IMR-90 (cell line): ENCODE results near the gene CDKN1A. TPM values are rescaled to one million over a fixed set of nuclear protein-coding genes. Genes with fewer than 3 reads are reported as not detected.

Experiments
- ATAC-seq: fragments of 200-7000 bp; cut with Tn5 transposase; 2 replicates; pipeline ENCODE4 v1.9.1; 2020; ENCODE audit warnings: low read depth, mild to moderate bottlenecking, moderate library complexity
- BruUV-seq: library from RNA; stranded (reverse); fragments of 400-500 nt; replicated peaks from 2 replicates; lab custom pipeline; 2021; lab: Mats Ljungman, UMichigan
- CTCF ChIA-PET: fragments of 300-600 bp; formaldehyde crosslinking; extraction: SDS; loops from one replicate; lab custom pipeline; 2021; ENCODE audit warnings: antibody characterized with exemption; lab: Yijun Ruan, JAX
- POLR2A ChIA-PET: fragments of 300-600 bp; sonication (Branson Sonifier 250); formaldehyde crosslinking; loops from one replicate; lab custom pipeline; 2022; ENCODE audit warnings: antibody characterized with exemption; ENCODE audit not compliant: unreplicated experiment; lab: Charles Lee
- DNase-seq: peaks from one replicate; pipeline ENCODE4 v3.0.0; 2013
- H2AFZ ChIP-seq: replicated peaks from 2 replicates; pipeline ENCODE3; 2013; ENCODE audit warnings: low read length, mild to moderate bottlenecking; ENCODE audit not compliant: poor library complexity
- H2AK5ac ChIP-seq: 2 replicates; pipeline ENCODE4 v1.6.1; 2013; ENCODE audit warnings: low read depth, low read length, inconsistent platforms
- H2AK9ac ChIP-seq: replicated peaks from 2 replicates; pipeline ENCODE3; 2013; ENCODE audit warnings: mild to moderate bottlenecking, low read depth, low read length, moderate library complexity; ENCODE audit not compliant: poor library complexity
- H2BK120ac ChIP-seq: 2 replicates; pipeline ENCODE4 v1.6.1; 2013; ENCODE audit warnings: low read depth, low read length, inconsistent platforms
- H2BK15ac ChIP-seq: 3 replicates; pipeline ENCODE4 v1.6.1; 2013; ENCODE audit warnings: low read depth, low read length, inconsistent platforms
- H2BK20ac ChIP-seq: 2 replicates; pipeline ENCODE4 v1.6.1; 2013; ENCODE audit warnings: low read depth, mild to moderate bottlenecking, inconsistent platforms, low read length, moderate library complexity
- H2BK5ac ChIP-seq: 2 replicates; pipeline ENCODE4 v1.6.1; 2013; ENCODE audit warnings: mild to moderate bottlenecking, low read depth, low read length, inconsistent platforms; ENCODE audit not compliant: poor library complexity, severe bottlenecking
- H3K14ac ChIP-seq: replicated peaks from 2 replicates; pipeline ENCODE4 v1.6.1; 2013; ENCODE audit warnings: low read depth, low read length, inconsistent platforms
- H3K18ac ChIP-seq: 2 replicates; pipeline ENCODE4 v1.6.1; 2013; ENCODE audit warnings: low read depth, low read length, control low read depth
- H3K23ac ChIP-seq: 2 replicates; pipeline ENCODE4 v1.6.1; 2013; ENCODE audit warnings: low read depth, low read length, inconsistent platforms
- H3K27ac ChIP-seq: 2 replicates; pipeline ENCODE4 v1.5.1; 2013; ENCODE audit warnings: mild to moderate bottlenecking, control low read depth, low read length; ENCODE audit not compliant: insufficient read depth
- H3K27me3 ChIP-seq: 2 replicates; pipeline ENCODE4 v1.6.1; 2013; ENCODE audit warnings: low read length; ENCODE audit not compliant: control insufficient read depth, insufficient read depth
- H3K36me3 ChIP-seq: 2 replicates; pipeline ENCODE4 v1.6.1; 2013; ENCODE audit warnings: low read length, mixed read lengths; ENCODE audit not compliant: control insufficient read depth, insufficient read depth
- H3K4ac ChIP-seq: 2 replicates; pipeline ENCODE4 v1.6.1; 2013; ENCODE audit warnings: low read depth, low read length, inconsistent platforms
- H3K4me1 ChIP-seq: 2 replicates; pipeline ENCODE4 v1.6.1; 2013; ENCODE audit warnings: low read length, mixed read lengths; ENCODE audit not compliant: control insufficient read depth, insufficient read depth
- H3K4me2 ChIP-seq: 2 replicates; pipeline ENCODE4 v1.6.1; 2013; ENCODE audit warnings: low read depth, mild to moderate bottlenecking, control low read depth, low read length, moderate library complexity
- H3K4me3 ChIP-seq: 2 replicates; pipeline ENCODE4 v1.5.1; 2013; ENCODE audit warnings: low read depth, mild to moderate bottlenecking, control low read depth, low read length, moderate library complexity; ENCODE audit not compliant: insufficient read depth
- H3K56ac ChIP-seq: 2 replicates; pipeline ENCODE4 v1.6.1; 2013; ENCODE audit warnings: low read length, inconsistent platforms; ENCODE audit not compliant: insufficient read depth; ENCODE audit errors: extremely low read depth
- H3K79me1 ChIP-seq, 2 experiments: 2 replicates each; pipeline ENCODE4 v1.6.1; 2013; ENCODE audit warnings: low read length in 2 of 2, inconsistent platforms in 1 of 2, low read depth in 1 of 2
- H3K9ac ChIP-seq: 2 replicates; pipeline ENCODE4 v1.6.1; 2013; ENCODE audit warnings: low read depth, low read length, control low read depth
- H3K9me1 ChIP-seq: 2 replicates; pipeline ENCODE4 v1.6.1; 2013; ENCODE audit warnings: low read length, inconsistent platforms; ENCODE audit not compliant: insufficient read depth
- H3K9me3 ChIP-seq: 2 replicates; pipeline ENCODE4 v1.6.1; 2013; ENCODE audit warnings: low read length; ENCODE audit not compliant: control insufficient read depth, insufficient read depth
- H4K20me1 ChIP-seq: 2 replicates; pipeline ENCODE4 v1.6.1; 2013; ENCODE audit warnings: low read length, inconsistent platforms; ENCODE audit not compliant: insufficient read depth
- H4K5ac ChIP-seq: 2 replicates; pipeline ENCODE4 v1.6.1; 2013; ENCODE audit warnings: mild to moderate bottlenecking, low read depth, low read length, control low read depth
- H4K8ac ChIP-seq, 2 experiments: 2 replicates each; pipeline ENCODE4 v1.6.1; 2013; ENCODE audit warnings: low read depth in 2 of 2, low read length in 2 of 2, control low read depth in 1 of 2, inconsistent platforms in 1 of 2
- H4K91ac ChIP-seq: 2 replicates; pipeline ENCODE4 v1.6.1; 2013; ENCODE audit warnings: low read depth, low read length, inconsistent platforms; ENCODE audit not compliant: insufficient read depth
- BHLHE40 ChIP-seq: fragments of 150-350 bp; IDR thresholded peaks from 2 replicates; pipeline ENCODE4 v1.6.1; 2016; ENCODE audit warnings: mild to moderate bottlenecking, low read depth, low read length
- CEBPB ChIP-seq: IDR thresholded peaks from 2 replicates; pipeline ENCODE4 v1.6.1; 2012; ENCODE audit warnings: low read depth, low read length, improper control_type of control experiment
- CHD1 ChIP-seq: IDR thresholded peaks from 2 replicates; pipeline ENCODE4 v1.6.1; 2012; ENCODE audit warnings: low read depth, low read length, improper control_type of control experiment
- MAFK ChIP-seq: IDR thresholded peaks from 2 replicates; pipeline ENCODE4 v1.6.1; 2012; ENCODE audit warnings: low read depth, low read length, improper control_type of control experiment
- MAZ ChIP-seq: IDR thresholded peaks from 2 replicates; pipeline ENCODE4 v1.6.1; 2012; ENCODE audit warnings: low read depth, mild to moderate bottlenecking, low read length, improper control_type of control experiment, moderate library complexity, borderline replicate concordance
- MXI1 ChIP-seq: IDR thresholded peaks from 2 replicates; pipeline ENCODE4 v1.6.1; 2012; ENCODE audit warnings: low read depth, mild to moderate bottlenecking, low read length, moderate library complexity, borderline replicate concordance
- NFE2L2 ChIP-seq: fragments of 150-350 bp; IDR thresholded peaks from 2 replicates; pipeline ENCODE4 v1.6.1; 2016; ENCODE audit warnings: low read depth, mild to moderate bottlenecking, low read length
- POLR2A ChIP-seq: IDR thresholded peaks from 2 replicates; pipeline ENCODE4 v1.6.1; 2012; ENCODE audit warnings: mild to moderate bottlenecking, low read depth, low read length
- RAD21 ChIP-seq: IDR thresholded peaks from 2 replicates; pipeline ENCODE4 v1.6.1; 2012; ENCODE audit warnings: low read length, improper control_type of control experiment
- RCOR1 ChIP-seq: IDR thresholded peaks from 2 replicates; pipeline ENCODE4 v1.6.1; 2012; ENCODE audit warnings: mild to moderate bottlenecking, low read length, improper control_type of control experiment; ENCODE audit not compliant: insufficient replicate concordance
- RFX5 ChIP-seq: IDR thresholded peaks from 2 replicates; pipeline ENCODE4 v1.8.0; 2012; ENCODE audit warnings: low read depth, mild to moderate bottlenecking, low read length, moderate library complexity
- USF2 ChIP-seq: fragments of 150-350 bp; IDR thresholded peaks from 2 replicates; pipeline ENCODE4 v1.6.1; 2017; ENCODE audit warnings: mild to moderate bottlenecking, antibody characterized with exemption, low read length, low read depth
- WGBS, 2 experiments: methylation state at CpG; one replicate each; pipeline versions ENCODE4 v1.1.5 to v1.1.7; 2013; ENCODE audit warnings: missing lambda C conversion rate in 2 of 2; ENCODE audit not compliant: insufficient read length in 1 of 2; ENCODE audit errors: extremely low coverage in 2 of 2; 5-methylcytosine and 5-hydroxymethylcytosine counted together
- dilution Hi-C: fragments of 300-500 bp; cut with HindIII; formaldehyde crosslinking; loops from one replicate; pipeline ENCODE4 v1.14.3; 2018; ENCODE audit warnings: low sequenced_read_pairs; ENCODE audit not compliant: unreplicated experiment
- in situ Hi-C: fragments of 300-500 bp; cut with MboI; formaldehyde crosslinking; loops from 3 replicates; pipeline ENCODE4 v1.14.3; 2019; ENCODE audit warnings: low sequenced_read_pairs, inconsistent platforms, mixed read lengths
- intact Hi-C: fragments of 100-400 bp; cut with micrococcal nuclease; formaldehyde crosslinking; loops from 2 replicates; pipeline ENCODE4 v1.10.0; 2022
- polyA plus RNA-seq, 3 experiments: library from polyadenylated mRNA; depleted of rRNA; stranded (reverse); fragments of >200 nt; gene quantifications; 2 replicates each; pipeline ENCODE4 v1.2.3, GENCODE V29; 2012; ENCODE audit warnings: low replicate concordance in 1 of 3
- total RNA-seq: library from RNA; depleted of rRNA; stranded (reverse); fragments of >200 nt; gene quantifications from 2 replicates; pipeline ENCODE4 v1.2.3, GENCODE V29; 2012
- TF ChIP-seq, protein P1 (sequence below): conservative IDR thresholded peaks from 2 replicates; pipeline ENCODE4 v1.5.1; 2012; ENCODE audit warnings: mild to moderate bottlenecking, low read depth, low read length, improper control_type of control experiment

The CDKN1A gene
- total and polyA plus RNA-seq, 2 of the 4 experiments (the other 2 are of a cell fraction) = 155 to 576 TPM

DNA sequence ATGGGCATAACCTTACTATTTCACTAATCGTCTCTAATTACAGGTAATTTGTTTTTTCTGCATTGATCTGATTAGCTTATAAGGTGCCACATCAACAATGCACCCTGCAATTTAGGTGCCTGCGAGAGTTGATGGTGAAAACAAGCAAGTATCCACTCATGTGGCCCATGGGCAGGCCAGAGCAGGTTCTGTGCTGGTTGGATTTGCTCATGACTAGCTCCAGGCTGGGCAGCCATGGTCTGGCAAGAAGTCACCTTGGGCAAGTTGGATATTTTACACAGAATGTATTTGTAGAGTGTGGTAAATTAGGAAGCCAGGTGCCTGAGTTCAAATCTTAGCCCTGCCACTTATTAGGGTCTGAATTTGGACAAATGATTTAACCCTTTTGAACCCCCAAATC lies 44.4 kb downstream of the CDKN1A start:
- intact Hi-C loops = no loop called here
- ChIA-PET CTCF (no interaction called here), POLR2A (no interaction called here)
- Histone ChIP-seq H3K9me3 (no peaks in the 10 kb centered on the region), H3K27me3 (peaks cover 18% of the 10 kb centered on the region), H2AK5ac (no peak overlapping the region), H3K9ac (no peak overlapping the region), H3K9me1 (no peaks in the 10 kb centered on the region), H4K5ac (no peak overlapping the region), H3K79me1 (no peaks in the 10 kb centered on the region), H2BK15ac (no peak overlapping the region), H2BK20ac (no peak overlapping the region), H4K20me1 (peaks cover 5% of the 10 kb centered on the region; the same call in 1 of the 2 replicates), H3K56ac (no peak overlapping the region), H2BK5ac (no peak overlapping the region), H3K18ac (no peak overlapping the region), H4K91ac (no peak overlapping the region), H3K4me2 (no peak overlapping the region), H3K23ac (no peak overlapping the region), H2AFZ (no peak overlapping the region), H3K4me3 (no peak overlapping the region), H3K27ac (no peak overlapping the region), H3K4me1 (no peaks in the 10 kb centered on the region), H4K8ac (no peak overlapping the region), H3K4ac (no peak overlapping the region), H3K36me3 (no peaks in the 10 kb centered on the region), H3K14ac (no peak overlapping the region), H2BK120ac (no peak overlapping the region), H2AK9ac (no peak overlapping the region)
- 100% methylated on average over 1 of the region's 2 CpGs; no CpG with 5 or more reads in 1 of the 2 experiments for WGBS, 2 experiments
- no peak for ATAC-seq
- BruUV-seq = no TSS peak
- no peak for TF ChIP-seq POLR2A
- TF ChIP-seq, protein P1, sequence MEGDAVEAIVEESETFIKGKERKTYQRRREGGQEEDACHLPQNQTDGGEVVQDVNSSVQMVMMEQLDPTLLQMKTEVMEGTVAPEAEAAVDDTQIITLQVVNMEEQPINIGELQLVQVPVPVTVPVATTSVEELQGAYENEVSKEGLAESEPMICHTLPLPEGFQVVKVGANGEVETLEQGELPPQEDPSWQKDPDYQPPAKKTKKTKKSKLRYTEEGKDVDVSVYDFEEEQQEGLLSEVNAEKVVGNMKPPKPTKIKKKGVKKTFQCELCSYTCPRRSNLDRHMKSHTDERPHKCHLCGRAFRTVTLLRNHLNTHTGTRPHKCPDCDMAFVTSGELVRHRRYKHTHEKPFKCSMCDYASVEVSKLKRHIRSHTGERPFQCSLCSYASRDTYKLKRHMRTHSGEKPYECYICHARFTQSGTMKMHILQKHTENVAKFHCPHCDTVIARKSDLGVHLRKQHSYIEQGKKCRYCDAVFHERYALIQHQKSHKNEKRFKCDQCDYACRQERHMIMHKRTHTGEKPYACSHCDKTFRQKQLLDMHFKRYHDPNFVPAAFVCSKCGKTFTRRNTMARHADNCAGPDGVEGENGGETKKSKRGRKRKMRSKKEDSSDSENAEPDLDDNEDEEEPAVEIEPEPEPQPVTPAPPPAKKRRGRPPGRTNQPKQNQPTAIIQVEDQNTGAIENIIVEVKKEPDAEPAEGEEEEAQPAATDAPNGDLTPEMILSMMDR = no peak
- no peak for TF ChIP-seq RAD21
- TF ChIP-seq USF2 = no peak
- TF ChIP-seq MXI1 = no peak
- TF ChIP-seq MAZ = no peak
- TF ChIP-seq CEBPB = no peak
- no peak for TF ChIP-seq RFX5
- TF ChIP-seq NFE2L2 = no peak
- TF ChIP-seq MAFK = no peak
- no peak for TF ChIP-seq RCOR1
- no peak for TF ChIP-seq CHD1
- TF ChIP-seq BHLHE40 = no peak
- dilution Hi-C loops = no loop called here
- no peak for DNase-seq
- in situ Hi-C loops = loop anchor here (5.0 kb wide), 1 partner anchor 101 kb away; no protein-coding TSS in a partner anchor
